Left ventricle myocardium superior (tissue), 1 donor: ENCODE data around the gene NDUFB10. TPM values are rescaled to one million over a fixed set of nuclear protein-coding genes. Genes with fewer than 3 reads are reported as not detected.

Experiments used
- ATAC-seq: fragments of 200-7000 bp; cut with Tn5 transposase; one replicate; pipeline ENCODE4 v1.9.1; 2020; ENCODE audit warnings: mild to moderate bottlenecking, moderate library complexity
- DNase-seq: peaks from one replicate; pipeline ENCODE4 v3.0.0-alpha.2; 2020
- intact Hi-C: fragments of 100-400 bp; cut with micrococcal nuclease; formaldehyde crosslinking; loops from one replicate; pipeline ENCODE4 v1.11.0; 2022
- total RNA-seq: library from RNA; stranded (reverse); fragmentation: NEBNext Ultra II Directional; extraction: Animal tissue kit (Norgen Biotek cat#: 25700); gene quantifications from one replicate; pipeline ENCODE4 v1.2.1, GENCODE V29; 2021
- donor health status: DM: no; HTN: yes; CAD: no; lungs with severe emphysema.

NDUFB10 gene
- total RNA-seq, 1 donor from 2014 or later = 769 TPM

- intact Hi-C loops = no loop called here
- ATAC-seq (peak; percentile 9), DNase-seq (no peak)
Measured at GRCh38 chr16:1963806-1964505, 4.6 kb downstream of the NDUFB10 start.

- DNase-seq (peak; percentile 100), ATAC-seq (peak; percentile 97)
- intact Hi-C loops = no loop called here
Measured at GRCh38 chr16:1964506-1965395, 5.4 kb downstream of the NDUFB10 start, which contains the start of gene RPS2. Gene RPS2, minus strand, starts transcription at chr16:1964826. Its CDS starts 201 bp downstream, at chr16:1964625.

- DNase-seq (no peak), ATAC-seq (no peak)
- intact Hi-C loops = no loop called here
Measured at GRCh38 chr16:1965396-1966001, 6.2 kb downstream of the NDUFB10 start.

GRCh38 chr16:1966460-1966859 lies 7.1 kb downstream of the NDUFB10 start, which contains the start of gene RNF151:
Gene RNF151, plus strand, starts transcription at chr16:1966856. Its CDS starts 26 bp downstream, at chr16:1966882.
- DNase-seq = no peak
- ATAC-seq = no peak
- intact Hi-C loops = no loop called here

DNA sequence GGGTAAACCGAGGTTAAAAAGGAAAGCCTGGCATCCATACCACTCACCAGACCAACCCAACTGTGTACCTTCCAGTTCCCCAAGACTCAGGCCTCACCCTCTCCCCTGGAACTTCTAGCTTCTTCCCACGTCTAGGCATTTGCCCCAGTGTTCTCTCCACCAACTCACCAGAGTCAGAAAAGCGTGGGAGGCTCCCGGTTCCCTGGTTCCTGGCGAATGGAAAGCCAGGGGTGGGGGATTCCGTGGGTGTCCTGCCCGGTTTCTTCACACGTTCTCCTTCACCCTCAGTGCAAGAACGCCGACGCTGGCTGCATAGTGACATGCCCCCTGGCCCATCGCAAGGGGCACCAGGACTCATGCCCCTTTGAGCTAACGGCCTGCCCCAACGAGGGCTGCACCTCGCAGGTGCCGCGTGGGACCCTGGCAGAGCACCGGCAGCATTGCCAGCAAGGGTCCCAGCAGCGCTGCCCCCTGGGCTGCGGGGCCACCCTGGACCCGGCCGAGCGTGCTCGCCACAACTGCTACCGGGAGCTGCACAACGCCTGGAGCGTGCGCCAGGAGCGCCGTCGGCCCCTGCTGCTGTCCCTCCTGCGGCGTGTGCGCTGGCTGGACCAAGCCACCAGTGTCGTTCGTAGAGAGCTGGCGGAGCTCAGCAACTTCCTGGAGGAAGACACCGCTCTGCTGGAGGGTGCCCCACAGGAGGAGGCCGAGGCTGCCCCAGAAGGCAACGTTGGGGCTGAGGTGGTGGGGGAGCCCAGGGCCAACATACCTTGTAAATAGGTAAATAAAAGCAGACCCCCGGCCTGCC lies 9.0 kb downstream of the NDUFB10 start:
- intact Hi-C loops = no loop called here
- no peak for ATAC-seq
- DNase-seq = no peak

- intact Hi-C loops = no loop called here
- peak; percentile 96 for ATAC-seq
Measured at GRCh38 chr16:1971796-1972489, 12.6 kb downstream of the NDUFB10 start, which contains the start of gene TBL3. Gene TBL3, plus strand, starts transcription at chr16:1972053. Its CDS starts 112 bp downstream, at chr16:1972165.

DNA sequence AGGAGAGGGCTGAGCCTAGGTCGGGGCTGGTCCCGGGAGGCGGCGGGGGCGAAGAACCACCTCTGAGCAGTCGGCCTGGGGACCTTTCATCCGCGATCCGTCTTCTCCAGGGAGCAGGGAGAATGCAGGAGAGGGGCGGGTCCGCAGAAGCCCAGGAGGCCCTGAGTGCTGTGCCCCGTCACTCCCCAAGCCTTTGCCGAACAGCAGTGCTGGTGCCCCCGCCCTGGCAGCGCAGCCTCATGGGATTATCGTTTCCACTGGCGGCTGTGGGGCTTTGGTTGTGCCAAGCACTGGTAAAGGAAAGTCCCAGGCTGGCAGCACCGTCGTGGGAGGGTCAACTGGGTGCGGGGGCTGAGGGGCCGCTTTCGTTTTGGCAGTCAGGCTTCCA lies 13.1 kb downstream of the NDUFB10 start:
- no peak for ATAC-seq
- intact Hi-C loops = no loop called here
- no peak for DNase-seq

More at GRCh38 chr16:1971796-1972489, 12.6 kb downstream of the NDUFB10 start, which contains the start of gene TBL3:
- peak; percentile 97 for DNase-seq

DNA sequence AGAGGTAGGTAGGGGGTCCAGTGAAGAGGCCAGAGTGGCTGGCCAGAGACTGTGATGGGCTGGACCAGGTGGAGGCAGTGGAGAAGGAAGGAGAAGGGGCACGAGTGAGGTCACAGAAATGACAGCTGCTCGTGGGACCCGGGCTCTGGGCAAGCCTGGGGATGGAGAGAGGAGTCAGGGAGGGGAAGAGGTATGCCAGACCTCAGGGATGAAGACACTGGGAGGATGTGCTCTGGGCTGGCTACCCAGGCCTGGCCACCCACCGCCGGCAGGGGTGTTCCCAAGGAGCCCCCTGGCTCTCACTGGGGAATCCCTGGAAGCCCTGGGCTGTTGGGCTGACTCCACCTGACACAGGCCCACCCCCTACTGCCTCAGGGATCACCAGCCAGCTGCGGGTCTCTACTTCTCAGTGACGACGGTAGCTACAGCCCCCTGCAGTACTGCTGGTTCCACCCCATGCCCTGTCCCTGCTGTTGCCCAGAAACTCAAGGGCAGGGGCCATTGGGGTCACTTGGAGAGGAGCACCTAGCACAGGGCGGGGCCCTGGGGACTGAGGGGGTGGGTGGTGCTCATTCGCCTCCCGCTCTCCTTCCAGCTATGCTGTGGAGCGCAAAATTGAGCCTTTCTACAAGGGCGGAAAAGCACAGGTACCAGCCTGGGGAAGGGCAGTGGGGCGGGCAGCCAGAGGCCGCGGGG lies 14.3 kb downstream of the NDUFB10 start:
- DNase-seq (no peak), ATAC-seq (no peak)
- intact Hi-C loops = no loop called here

DNA sequence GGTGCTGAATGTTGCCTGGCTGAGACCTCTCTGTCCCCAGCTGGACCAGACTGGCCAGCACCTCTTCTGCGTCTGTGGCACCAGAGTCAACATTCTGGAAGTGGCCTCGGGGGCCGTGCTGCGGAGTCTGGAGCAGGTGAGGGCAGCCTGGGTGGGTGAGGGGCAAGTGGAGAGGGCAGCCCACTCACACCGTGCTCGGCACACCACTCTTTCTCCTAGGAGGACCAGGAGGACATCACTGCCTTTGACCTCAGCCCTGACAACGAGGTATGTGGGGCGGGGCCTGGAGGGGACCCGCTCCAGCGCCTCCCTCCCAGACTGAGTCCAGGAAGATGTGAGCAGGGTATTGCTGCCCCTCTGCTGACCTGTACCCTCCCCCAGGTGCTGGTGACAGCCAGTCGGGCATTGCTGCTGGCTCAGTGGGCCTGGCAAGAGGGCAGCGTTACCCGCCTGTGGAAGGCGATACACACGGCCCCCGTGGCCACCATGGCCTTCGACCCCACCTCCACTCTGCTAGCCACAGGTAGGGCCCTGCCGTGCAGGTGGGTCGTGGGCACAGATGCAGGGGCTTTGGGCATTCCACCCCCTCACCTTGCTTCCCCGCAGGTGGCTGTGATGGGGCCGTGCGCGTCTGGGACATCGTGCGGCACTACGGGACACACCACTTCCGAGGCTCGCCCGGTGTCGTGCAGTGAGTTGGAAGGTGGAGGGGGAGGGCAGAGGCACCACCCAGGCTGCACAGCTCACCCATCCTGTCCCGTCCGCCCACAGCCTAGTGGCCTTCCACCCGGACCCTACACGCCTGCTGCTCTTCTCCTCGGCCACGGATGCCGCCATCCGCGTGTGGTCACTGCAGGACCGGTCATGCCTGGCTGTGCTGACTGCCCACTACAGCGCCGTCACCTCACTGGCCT lies 15.1 kb downstream of the NDUFB10 start:
- intact Hi-C loops = no loop called here
- no peak for DNase-seq
- no peak for ATAC-seq

DNA sequence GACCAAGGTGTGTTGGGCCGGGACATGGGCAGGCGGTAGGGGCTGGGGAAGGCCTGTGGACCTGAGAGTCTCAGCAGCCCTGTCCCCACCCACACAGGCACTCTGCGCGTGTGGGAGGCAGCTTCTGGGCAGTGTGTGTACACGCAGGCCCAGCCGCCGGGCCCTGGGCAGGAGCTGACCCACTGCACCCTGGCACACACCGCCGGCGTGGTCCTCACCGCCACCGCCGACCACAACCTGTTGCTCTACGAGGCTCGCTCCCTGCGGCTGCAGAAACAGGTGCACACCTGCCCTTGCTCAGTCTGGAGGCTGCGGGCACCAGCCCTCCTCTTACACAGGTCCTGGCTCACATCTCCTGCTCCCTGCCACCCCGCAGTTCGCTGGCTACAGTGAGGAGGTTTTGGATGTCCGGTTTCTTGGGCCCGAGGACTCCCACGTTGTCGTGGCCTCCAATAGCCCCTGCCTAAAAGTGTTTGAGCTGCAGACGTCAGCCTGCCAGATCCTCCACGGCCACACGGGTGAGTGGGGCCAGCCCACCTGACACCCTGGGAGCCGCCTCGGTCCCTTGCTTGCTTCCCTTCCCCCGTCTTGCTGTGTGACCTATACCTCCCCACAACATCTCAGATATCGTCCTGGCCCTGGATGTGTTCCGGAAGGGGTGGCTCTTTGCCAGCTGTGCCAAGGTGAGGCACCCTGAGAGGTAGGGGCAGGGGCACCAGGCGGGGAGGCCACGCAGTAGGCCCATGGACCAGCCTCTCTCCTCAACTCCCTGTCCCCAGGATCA lies 16.3 kb downstream of the NDUFB10 start:
- intact Hi-C loops = no loop called here
- DNase-seq = no peak
- ATAC-seq = no peak

GRCh38 chr16:1976216-1976520 lies 16.8 kb downstream of the NDUFB10 start:
- intact Hi-C loops = no loop called here
- ATAC-seq (no peak), DNase-seq (no peak)

- intact Hi-C loops = no loop called here
- no peak for DNase-seq
- ATAC-seq = no peak
Measured at GRCh38 chr16:1976951-1977874, 17.9 kb downstream of the NDUFB10 start.

DNA sequence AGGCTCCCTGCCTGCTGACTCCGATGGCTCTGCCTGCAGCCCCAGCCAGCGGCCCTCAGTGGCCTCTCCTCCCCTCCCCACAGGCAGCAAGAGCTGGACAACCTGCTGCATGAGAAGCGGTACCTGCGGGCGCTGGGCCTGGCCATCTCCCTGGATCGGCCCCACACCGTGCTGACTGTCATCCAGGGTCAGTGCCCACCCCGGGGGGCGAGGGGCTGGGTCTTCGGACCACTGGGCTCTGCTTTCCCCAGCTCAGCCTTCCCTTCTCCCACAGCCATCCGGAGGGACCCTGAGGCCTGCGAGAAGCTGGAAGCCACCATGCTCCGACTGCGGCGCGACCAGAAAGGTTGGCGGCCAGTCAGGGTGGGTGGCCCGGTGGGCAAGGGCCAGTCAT lies 18.5 kb downstream of the NDUFB10 start:
- intact Hi-C loops = no loop called here
- ATAC-seq (no peak), DNase-seq (no peak)

- intact Hi-C loops = no loop called here
- DNase-seq (no peak), ATAC-seq (no peak)
Measured at GRCh38 chr16:1978476-1979120, 19.3 kb downstream of the NDUFB10 start.
